GM18519 (cell line): Measurements from ENCODE around the gene DPH7.
"Not testable (repeated sequence)": the region's sequence is repeated elsewhere in the genome, so short reads cannot be mapped to it uniquely, and the experiment has no call there.

ENCODE experiments used
- ATAC-seq: cut with Tn5 transposase; IDR thresholded peaks from one replicate; pipeline ENCODE4 v1.9.1; 2021; ENCODE audit warnings: mild to moderate bottlenecking, moderate library complexity; ENCODE audit not compliant: unreplicated experiment, low FRiP score

The DPH7 gene

DNA sequence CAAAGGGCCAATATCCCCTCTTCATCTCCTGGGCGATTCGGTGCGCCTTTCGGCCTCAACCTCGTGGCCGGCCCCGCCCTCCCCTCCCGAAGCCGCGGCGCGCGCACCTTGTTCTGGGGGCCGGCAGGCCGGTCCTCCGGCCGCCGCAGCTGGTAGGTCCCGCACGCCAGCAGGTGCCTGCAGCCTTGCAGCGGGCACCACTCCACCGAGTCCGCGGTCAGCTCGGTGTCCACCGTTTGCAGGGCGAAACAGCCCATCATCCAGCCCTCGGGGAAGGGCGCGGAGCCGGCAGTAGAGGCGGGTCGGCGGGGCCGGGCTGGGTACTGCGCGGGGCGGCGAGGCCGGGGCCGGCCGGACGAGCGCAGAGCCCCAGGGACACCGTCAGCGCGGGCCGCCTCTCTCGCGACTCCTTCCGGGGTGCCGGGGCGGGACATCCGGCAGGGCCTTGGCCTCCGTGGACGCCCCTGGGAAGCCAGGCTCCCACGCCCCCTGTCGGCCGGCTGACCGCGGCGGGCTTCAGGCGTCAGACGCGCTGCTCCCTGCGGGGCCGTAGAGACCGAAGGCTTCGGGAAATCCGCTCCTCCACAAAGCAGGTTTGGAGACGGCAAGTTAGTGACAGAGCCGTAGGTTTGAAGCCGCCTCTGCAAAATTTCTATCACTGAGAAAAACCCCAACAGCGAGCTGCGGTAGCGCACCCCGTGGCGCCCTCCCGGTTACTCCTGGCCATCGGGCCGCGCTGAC is at the start of gene DPH7:
DPH7 (minus strand) TSS at position 408 of the 741 bp plus-strand sequence; CDS start at position 260, 148 bp downstream.
- ATAC-seq: peak; percentile 64

DNA sequence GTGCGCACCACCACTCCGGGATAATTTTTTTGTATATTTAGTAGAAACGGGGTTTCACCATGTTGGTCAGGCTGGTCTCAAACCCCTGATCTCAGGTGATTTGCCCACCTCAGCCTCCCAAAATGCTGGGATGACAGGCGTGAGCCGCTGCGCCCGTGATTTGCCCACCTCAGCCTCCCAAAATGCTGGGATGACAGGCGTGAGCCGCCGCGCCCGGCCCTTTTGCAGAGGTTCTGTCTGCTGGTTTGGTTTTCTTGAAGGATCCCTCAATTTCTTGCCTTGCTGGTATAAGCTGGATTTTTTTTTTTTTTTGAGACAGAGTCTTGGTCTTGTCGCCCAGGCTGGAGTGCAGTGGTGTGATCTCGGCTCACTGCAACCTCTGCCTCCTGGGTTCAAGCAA is 48.7 kb upstream of the DPH7 start:
- ATAC-seq: not testable (repeated sequence)

DNA sequence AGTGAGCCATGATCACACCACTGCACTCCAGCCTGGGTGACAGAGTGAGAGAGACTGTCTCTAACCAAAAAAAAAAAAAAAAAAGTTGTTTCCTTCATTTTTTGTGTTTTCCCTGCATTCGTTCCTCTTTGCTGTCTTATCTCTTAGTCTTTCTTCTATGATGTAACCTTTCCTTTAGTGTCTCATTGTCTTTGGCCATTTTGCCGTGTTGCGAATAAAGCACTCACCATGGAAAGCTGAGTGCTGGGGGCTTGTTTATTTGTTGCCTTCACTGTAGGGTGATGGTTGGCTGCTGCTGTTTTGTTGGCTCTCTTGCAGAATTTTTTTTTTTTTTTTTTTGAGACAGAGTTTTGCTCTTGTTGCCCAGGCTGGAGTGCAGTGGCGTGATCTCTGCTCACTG is 47.7 kb upstream of the DPH7 start:
- ATAC-seq: no peak

DNA sequence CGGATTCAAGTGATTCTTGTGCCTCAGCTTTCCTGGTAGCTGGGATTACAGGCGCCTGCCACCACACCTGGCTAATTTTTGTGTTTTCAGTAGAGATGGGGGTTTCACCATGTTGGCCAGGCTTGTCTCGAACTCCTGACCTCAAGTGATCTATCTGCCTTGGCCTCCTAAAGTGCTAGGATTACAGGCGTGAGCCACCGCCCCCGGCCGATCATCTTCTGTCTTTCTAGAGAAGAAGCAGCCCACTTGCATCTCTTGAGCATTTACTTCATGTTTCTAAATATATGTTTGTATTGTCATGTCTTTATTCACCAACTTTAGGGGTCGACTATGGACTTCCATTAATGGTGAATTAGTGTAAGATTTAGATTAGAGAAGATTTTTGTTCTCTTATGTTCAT is 43.5 kb upstream of the DPH7 start:
- not testable (repeated sequence) for ATAC-seq

DNA sequence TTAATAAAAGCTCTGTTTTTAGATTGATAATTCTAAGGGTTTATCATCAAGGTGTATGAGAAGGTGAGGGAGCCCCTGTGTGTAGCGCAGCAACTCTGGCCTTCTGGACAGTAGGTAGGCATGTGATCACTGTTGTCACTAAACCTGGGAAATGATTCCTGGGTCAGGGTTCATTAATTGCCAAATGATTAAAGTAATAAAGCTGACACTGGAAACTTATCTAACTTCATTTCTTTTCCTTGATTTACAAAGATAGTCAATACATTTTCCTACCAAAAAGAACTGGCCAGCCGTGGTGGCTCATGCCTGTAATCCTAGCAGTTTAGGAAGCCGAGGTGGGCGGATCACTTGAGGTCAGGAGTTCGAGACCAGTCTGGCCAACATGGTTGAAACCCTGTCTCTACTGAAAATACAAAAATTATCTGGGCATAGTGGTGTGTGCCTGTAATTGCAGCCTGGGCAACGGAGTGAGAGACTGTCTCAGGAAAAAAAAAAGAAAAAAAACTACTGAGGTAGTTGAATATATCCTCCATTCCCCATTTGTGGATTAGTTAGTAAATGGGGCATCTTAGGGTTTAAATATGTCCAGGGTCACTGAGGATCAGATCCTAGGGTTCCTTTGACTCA is 42.5 kb upstream of the DPH7 start:
- no peak for ATAC-seq

DNA sequence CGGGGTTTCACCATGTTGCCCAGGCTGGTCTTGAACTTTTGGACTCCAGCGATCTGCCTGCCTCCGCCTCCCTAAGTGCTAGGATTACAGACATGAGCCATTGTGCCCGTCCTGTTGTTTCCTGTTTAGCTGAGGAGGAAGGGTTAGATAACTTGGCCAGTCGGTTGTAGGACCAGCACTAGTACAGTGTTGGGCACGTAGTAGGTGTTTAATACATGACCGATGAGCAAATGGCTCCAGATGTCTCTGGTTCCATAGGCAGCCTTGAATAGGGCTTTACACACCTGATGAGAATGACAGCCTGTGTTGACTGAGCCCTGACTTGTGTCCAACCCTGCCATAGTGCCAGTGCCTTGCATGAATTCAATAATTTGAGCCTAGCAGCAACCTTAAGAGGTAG is 41.9 kb upstream of the DPH7 start:
- no peak for ATAC-seq

DNA sequence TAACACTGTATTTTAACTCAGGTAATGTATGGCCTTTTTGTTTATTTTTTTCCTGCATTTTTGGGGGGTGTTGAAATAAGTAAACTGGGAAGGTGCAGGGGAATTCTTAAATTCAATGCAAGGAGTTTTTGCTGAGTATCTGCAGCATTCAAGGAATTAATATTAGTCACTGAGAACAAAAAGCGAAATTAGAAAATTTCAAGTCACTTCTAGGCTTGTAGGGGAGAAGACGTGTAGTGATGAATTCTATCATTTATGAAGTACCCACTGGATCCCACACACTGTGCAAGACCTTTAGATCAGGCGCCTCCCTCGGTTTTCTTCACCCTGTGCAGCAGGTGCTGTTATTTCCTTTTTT is 41.3 kb upstream of the DPH7 start:
- ATAC-seq: no peak

DNA sequence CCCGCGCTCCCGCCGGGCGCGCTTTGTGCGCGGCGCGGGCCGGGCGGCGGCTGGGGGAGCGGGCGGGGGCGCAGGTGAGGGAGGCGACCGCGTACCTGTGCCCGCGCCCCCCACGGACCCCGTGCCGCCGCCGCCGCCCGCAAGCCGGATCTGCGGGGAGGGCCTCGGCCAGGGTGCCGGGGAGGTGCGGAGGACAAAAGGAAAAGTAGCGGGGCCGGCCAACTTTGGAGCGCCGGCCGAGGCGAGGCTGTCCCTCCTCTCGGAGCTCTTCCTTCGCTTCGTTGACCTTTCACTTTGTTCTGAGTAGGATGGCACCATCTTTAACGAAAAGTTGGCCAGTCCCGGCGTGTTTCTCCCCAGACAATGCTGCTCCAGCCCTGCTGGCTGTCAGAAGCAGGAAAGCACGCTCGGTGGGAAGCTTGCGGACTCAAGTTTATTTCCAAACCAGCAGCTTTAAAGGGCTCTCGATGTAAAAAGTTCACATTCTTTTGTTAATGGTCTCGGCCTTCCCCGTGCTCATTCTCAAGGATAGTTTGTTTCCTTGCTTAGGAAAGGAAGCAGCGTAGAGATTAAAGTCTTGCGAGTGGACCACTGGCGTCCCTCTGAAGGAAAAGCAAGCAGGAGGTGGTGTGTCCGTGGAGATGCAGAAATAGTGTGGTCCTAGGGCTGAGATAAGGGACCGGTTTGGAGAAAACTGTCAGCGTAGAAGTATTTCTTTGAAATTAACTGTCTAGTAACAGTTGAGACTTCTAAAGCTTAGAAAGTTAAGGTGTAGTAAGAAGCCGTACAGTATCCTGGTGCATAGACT is 40.7 kb upstream of the DPH7 start:
- peak; percentile 3 for ATAC-seq

DNA sequence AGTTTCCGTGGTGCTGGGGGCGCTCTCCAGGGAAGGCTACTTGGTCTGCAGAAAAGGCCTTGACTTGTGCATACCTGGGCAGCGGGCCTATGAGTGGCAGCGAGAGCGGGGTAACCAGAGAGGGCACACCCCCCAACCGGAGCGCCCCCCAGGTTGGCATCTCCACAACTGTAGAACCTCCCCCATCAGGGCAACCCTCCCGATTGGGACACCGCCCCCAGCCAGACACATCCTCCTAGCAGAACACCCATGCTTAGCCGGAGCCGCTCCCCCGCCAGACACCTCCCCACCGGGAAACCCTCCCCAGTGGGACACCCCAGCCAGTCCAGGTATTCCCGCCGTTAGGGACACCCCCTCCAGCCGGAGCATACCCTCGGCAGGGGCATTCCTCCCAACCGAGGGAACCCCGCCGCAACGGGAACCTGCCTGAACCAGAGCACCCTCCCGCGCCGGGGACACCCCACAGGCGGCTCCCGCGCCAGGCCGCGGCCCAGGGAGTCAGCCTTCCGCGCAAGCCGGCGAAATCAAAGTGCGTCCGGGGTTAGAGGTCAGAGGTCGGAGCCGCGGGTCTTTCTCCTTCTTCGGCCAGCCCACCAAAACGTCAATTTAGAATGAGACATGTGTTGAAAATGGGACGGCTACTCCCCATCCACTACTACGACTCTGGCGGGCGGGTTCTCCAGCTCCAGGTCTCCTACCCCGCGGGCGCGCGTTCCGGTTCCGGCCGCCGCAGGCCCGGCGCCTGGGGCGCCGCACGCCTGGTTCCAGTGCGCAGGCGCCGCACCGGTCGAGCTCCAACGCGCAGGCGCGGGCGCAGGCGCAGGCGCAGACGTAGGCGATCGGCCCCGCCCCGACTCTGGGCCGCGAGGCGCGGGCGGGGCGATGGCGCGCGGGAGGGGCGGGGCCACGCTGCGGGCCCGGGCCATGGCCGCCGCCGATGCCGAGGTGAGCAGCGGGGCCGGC is 39.7 kb upstream of the DPH7 start, which contains the start of gene EHMT1:
EHMT1 (plus strand) TSS at position 901 of the 963 bp plus-strand sequence; CDS start at position 925, 24 bp downstream.
- ATAC-seq: peak; percentile 53

DNA sequence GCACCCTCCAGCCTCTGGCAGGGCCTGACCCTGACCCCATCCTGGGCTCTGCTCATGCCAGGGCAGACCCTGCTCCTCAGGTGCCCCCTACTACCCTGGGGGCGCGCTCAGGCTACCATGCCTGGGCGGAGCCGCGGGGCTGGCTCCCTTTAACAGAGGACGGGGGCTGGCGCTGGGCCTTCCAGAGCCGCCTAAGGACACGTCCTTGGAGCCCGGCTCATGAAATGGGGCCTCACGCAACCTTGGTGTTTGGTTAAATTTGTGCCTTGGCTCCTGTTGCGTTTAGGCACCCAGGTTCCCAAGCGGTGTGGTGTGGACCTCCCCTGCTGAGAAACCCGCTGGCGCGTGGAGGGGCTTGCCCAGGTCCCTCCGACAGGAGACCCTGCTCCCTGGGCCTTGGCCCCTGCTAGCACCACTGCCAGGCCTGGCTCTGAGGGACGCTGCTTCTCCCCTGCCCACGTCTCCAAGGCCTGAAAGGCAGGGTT is 36.7 kb upstream of the DPH7 start:
- ATAC-seq: no peak

DNA sequence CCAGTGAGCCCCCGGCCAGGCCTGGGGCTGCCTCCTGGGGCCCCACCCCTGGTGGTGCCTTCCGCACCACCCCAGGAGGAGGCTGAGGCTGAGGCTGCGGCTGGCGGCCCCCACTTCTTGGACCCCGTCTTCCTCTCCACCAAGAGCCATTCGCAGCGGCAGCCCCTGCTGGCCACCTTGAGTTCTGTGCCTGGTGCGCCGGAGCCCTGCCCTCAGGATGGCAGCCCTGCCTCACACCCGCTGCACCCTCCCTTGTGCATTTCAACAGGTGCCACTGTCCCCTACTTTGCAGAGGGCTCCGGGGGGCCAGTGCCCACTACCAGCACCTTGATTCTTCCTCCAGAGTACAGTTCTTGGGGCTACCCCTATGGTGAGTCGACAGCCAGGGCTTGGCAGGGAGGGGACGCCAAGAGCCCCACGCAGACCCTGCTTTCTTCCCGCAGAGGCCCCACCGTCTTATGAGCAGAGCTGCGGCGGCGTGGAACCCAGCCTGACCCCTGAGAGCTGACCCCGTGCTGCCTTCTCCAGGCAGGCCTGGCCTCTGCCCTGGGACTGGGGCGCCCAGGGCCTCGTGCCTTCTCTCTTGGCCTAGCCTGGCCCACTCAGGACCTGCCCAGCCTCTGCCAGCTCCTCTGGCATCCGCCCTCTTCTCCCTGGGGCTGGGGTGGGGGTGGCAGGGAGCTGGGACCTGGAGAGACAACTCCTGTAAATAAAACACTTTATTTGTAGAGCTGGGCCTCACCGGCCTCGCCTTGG is 36.1 kb upstream of the DPH7 start:
- ATAC-seq: no peak

DNA sequence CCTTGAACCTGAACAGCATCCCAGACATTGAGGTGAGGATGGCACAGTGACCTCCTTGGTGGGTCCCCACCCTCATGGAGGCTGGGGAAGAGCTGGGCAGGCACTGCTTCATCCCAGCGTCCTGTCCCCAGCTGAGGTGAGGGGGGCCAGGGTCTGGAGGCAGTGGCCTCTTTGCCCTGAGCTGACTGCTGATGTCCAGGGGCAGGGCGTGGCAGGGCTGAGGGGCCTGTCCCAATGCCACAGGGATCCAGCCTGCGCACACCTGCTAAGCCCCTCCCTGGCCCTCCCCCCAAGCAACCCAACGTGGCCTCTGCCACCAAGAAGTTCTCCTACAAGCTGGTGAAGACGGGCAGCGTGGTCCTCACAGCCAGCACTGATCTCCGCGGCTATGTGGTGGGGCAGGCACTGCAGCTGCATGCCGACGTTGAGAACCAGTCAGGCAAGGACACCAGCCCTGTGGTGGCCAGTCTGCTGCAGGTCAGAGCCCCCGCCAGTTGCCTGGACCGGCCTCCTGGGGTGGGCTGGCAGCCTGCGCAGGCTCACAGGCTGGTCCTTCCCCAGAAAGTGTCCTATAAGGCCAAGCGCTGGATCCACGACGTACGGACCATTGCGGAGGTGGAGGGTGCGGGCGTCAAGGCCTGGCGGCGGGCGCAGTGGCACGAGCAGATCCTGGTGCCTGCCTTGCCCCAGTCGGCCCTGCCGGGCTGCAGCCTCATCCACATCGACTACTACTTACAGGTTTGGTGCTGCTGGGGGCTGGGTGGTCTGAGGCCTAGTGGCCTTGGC is 35.2 kb upstream of the DPH7 start:
- ATAC-seq: no peak

DNA sequence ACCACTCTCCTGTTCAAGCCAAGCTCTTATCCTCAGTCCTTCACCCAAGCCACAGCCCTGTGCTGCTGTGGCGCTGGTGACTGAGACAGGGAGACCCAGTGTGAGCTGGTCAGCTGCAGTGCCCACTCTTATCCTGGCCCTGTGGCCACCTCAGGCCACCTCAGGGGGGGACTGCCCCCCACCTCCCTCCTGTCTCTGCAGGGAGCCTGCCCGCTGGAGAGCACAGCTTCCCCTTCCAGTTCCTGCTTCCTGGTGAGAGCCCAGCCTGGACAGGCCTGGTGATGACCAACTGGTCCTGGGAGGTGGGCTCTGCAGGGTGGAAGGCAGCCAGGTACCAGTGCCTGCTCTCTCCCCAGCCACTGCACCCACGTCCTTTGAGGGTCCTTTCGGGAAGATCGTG is 34.5 kb upstream of the DPH7 start:
- ATAC-seq: no peak

DNA sequence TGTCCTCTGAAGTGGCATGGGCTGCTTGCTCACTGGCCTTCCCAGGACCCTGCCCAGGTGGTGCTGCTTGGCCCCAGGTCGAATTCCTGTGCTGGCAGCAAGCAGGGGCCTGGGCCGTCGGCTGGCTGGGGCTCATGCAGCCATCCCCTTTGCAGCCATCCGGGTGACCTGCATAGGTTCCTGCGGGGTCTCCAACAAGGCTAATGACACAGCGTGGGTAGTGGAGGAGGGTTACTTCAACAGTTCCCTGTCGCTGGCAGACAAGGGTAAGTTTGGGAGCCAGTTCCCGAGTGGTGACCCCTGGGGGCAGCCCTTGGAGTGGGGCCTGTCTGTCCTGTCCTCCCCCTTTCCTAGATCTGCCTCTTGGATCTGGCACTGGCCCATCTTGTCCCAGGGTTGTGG is 34.0 kb upstream of the DPH7 start:
- no peak for ATAC-seq

DNA sequence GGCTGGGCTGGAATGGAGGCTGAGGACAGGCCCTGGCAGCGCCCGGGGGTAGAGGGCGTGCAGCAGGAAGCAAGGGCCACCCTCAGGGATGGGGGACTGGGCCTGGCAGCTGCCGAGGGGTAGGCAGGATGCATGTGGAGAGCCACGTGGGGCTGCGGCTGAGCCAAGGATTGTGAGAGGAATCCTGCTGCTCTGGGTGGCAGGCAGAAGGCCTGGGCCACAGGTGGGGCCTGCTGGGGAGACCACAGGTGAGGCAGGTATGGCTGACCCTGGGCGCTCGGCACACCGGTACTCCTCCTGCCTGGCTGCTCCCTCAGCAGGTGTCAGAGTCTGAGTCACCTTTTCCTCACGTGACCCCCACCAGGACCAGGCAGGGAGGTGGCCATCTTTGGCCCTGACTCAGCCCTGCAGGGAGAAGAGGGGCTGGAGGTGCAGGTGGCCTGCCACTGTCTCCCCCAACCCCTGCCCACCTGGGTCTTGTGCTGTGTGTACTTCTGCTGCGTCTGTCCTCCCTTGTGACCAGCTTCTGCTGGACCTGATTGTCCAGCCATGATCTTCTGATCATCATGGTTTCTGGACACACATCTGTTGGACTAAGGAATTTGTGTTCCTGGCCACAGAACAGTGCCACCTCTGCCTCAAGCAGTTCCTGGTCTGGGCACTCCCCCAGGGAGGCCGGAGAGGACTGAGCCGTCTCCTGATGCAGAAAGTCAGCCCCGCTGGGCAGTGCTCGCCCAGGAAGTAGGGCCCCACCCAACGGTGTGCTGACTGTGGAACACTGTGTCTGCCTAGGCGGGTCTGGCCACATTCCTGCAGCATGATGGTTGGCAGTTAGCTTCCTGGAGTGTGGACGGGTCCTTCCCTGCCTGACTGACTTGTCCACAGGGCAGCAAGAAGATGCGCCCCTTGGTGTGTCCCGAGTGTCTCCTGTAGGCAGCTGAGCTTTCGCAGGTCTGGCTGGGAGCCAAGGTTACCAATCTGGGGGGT is 33.2 kb upstream of the DPH7 start:
- no peak for ATAC-seq

DNA sequence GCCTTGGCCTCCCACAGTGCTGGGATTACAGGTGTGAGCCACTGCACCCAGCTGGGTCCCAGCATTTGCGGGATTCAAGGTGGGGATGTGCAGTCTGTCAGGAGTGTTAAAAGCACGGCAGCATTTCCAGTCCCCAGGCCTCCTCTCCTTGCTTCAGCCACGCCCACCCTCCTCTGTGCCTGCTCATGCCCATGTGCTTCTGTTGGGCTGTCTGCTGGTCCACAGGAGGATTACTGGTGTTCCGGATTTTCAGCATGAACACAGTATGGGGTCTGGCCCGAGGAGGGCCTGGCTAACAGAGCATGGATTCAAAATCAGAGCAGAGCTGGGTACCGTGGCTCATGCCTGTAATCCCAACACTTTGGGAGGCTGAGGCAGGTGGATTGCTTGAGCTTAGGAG is 32.2 kb upstream of the DPH7 start:
- no peak for ATAC-seq

DNA sequence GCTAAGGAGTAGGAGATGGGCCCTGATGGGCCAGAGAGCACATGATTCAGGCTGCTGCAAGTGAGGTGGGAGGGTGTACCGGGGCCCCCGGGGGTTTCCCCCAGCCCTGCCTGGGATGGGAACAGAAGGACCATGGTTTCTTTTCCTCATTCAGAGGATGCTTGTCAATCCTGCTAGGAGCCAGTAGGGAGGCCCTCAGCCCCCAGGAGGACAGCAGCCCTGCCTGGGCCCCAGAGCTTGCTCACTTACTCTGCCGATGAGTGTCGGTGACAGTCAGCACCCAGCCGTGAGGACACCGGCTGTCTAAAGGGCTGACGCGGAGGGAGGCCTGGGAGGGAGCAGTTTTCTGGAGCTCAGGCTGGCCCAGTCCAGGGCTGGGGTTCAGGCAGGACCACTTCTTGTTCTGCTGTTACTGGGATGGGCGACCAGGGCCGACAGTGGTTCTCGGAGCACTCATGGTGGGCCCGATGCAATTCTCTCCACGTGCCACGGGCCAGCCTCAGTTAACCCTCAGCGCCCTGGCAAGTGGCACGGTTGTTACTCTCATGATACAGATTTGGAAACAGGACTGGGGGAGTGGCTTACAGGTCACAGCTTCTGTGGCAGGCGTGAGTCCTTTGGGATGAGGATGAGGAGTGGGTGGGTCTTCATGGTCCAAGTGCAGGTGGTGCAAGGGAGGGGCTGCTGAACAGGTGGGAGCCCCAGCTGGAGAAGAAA is 28.6 kb upstream of the DPH7 start:
- ATAC-seq: no peak
